Activated CD8-positive, alpha-beta memory T cell treated with anti-CD3 and anti-CD28 coated beads, Interleukin-2, amount 50 U/mL, for 1 hour (primary cell): Measurements from ENCODE around the gene PHETA1.

ENCODE experiments used
- DNase-seq: peaks from one replicate; pipeline ENCODE4 v3.0.0-alpha.2; 2020; ENCODE audit errors: extremely low read depth

The PHETA1 gene

GRCh38 chr12:111369496-111370220 lies 763 bp upstream of the PHETA1 start:
- DNase-seq: no peak

GRCh38 chr12:111368291-111368787 lies 556 bp downstream of the PHETA1 start:
- no peak for DNase-seq

GRCh38 chr12:111367661-111368221 lies 1.2 kb downstream of the PHETA1 start:
- no peak for DNase-seq

GRCh38 chr12:111366583-111366982 lies 2.3 kb downstream of the PHETA1 start:
- no peak for DNase-seq

- DNase-seq: no peak
Observed at GRCh38 chr12:111366075-111366474, 2.8 kb downstream of the PHETA1 start.

- no peak for DNase-seq
Observed at GRCh38 chr12:111363578-111363977, 5.3 kb downstream of the PHETA1 start.

- no peak for DNase-seq
Observed at GRCh38 chr12:111362687-111363475, 6.0 kb downstream of the PHETA1 start.

GRCh38 chr12:111361717-111362576 lies 6.9 kb downstream of the PHETA1 start:
- DNase-seq: no peak

GRCh38 chr12:111361073-111361716 lies 7.7 kb downstream of the PHETA1 start:
- DNase-seq: no peak

- DNase-seq: no peak
Observed at GRCh38 chr12:111360325-111360930, 8.5 kb downstream of the PHETA1 start.

- no peak for DNase-seq
Observed at GRCh38 chr12:111359914-111360276, 9.0 kb downstream of the PHETA1 start.

GRCh38 chr12:111359231-111359913 lies 9.5 kb downstream of the PHETA1 start:
- no peak for DNase-seq

GRCh38 chr12:111355201-111355925 lies 13.5 kb downstream of the PHETA1 start:
- no peak for DNase-seq

GRCh38 chr12:111354511-111354910 lies 14.4 kb downstream of the PHETA1 start:
- DNase-seq: no peak

GRCh38 chr12:111353603-111354295 lies 15.1 kb downstream of the PHETA1 start:
- DNase-seq: no peak

- no peak for DNase-seq
Observed at GRCh38 chr12:111353026-111353425, 15.9 kb downstream of the PHETA1 start.

- DNase-seq: no peak
Observed at GRCh38 chr12:111352296-111352993, 16.4 kb downstream of the PHETA1 start.

GRCh38 chr12:111351026-111351425 lies 17.9 kb downstream of the PHETA1 start:
- no peak for DNase-seq
